ENCODE data around the gene VDAC2.
"Not testable (repeated sequence)": the region's sequence is repeated elsewhere in the genome, so short reads cannot be mapped to it uniquely, and the experiment has no call there.

The VDAC2 gene, protein sequence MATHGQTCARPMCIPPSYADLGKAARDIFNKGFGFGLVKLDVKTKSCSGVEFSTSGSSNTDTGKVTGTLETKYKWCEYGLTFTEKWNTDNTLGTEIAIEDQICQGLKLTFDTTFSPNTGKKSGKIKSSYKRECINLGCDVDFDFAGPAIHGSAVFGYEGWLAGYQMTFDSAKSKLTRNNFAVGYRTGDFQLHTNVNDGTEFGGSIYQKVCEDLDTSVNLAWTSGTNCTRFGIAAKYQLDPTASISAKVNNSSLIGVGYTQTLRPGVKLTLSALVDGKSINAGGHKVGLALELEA

DNA sequence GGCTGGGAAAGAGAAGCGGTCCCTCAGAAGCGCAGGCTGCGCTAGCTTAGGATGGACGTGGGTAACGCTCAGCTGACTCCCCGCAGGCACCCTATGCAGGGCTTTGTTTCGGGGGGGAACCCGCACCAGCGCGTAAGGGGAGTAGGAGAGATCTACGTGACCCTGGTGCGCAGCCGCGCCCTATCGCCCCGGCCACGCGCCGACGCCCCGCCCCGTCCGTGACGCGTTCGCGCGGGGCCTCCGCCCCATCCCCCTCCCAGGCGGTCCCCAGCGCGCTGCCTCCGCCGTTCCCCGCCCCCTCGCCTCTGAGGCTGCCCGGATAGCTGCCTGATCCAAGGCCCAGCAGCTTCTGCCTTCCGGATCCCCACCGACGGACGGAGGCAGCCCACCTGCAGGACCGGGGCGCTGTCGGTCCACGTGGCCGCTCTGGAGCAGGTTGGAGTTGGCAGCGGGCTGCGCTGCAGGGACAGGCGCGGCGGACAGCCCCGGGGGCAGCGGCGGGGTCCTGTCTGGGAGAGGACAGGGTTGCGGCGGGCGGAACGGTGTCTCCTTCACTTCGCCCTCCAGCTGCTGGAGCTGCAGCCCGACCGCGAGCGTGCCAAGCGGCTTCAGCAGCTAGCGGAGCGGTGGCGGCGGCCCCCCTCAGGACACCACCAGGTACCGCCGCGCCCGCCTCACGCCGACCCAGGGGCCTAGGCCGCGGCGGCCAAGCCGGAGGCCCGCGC is at the start of gene VDAC2:
Gene VDAC2 (plus strand): TSS at position 515 of the 725 bp plus-strand sequence. CDS start 363 bp downstream, outside the sequence.
- peak; percentile 90 for DNase-seq (ENCODE audit: low read depth)

DNA sequence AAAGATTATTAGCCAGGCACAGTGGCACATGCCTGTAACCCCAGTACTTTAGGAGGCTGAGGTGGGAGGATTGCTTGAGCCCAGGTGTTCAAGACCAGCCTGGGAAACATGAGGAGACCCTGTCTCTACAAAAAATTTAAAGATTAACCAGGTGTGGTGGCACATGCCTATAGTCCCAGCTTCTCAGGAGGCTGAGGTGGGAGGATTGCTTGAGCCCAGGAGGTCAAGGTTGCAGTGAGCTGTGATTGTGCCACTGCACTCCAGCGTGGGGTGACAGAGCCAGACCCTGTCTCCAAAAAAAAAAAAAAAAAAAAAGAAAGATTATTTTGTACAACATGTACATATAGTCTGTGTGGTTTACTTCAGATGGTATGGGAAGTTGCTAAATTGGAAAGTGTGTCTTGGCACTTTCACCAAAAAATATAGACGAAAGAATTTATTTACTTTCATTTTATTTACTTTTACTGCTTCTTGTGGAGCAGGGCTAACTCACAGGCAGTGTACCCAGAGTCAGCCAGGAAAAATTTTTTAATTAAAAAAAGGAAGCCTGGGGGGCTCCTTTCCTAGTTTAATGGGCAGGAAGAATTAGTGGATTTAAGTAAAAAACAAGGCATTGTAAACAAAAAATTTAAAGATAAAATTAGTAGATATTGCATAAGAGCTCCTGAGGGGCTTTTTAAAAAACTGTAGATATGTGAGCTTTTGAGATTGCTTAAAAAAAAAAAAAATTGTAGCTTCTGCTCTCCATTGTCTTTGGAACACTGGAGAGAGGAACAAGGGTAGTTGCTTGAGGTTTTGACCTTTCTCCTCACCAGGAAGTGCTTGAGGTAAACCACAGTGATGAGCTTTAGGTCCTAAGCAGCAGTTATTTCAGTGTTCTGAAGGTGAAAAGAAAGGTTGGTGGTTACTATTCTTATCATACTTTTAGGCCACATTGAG is 44.6 kb upstream of the VDAC2 start:
- DNase-seq (ENCODE audit: low read depth) = no peak

DNA sequence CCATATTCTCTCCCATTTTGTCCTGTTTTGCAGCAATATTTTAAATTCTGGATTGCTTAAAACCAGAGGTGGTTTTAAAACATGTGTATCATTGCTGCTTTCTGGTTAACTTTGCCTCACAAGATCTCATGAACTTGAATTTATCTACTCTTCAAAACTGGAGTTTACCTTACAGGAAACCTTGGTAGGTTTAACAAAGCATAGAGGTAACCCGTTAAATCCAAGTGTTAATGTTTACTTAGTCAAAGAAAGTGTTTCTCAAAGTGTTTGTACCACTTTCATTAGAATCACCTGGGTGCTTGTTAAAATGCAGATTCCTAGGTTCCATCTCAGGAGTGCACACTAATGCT is 44.0 kb upstream of the VDAC2 start:
- no peak for DNase-seq (ENCODE audit: low read depth)

DNA sequence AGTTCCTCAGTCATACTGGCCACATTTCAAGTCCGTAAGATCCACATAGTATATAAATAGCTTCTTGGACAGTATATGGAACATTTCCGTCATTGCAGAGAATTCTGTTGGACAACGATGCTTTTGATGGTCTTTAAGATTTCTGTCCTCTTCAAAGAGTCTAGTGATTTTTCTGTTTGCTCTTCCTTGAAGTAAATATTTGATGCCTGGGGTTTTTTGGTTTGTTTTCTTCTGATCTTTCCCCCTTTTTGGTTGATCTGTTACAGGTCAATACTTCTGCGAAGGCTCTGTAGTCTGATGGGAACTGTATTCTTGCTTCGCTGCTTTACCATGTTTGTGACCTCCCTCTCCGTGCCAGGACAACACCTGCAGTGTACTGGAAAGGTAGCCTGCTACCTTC is 42.3 kb upstream of the VDAC2 start:
- no peak for DNase-seq (ENCODE audit: low read depth)

DNA sequence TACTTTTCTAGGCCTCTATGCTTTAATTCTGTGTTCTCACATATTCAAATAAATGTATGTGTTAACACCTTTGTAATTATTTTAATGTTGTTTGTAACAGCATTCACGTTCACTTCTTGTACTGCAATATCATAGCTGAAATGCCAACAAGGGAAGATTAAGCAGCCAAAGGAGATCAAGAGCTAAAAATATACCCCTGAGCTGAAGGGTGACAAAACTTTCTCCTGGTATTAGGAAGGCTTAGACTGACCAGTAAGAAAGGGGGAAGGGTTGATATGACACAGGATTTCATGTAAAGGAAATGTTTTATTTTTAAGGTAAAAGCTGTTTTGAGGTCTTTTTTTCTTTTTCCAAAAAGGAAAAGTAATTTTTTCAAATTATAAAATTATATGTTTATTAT is 40.4 kb upstream of the VDAC2 start:
- DNase-seq (ENCODE audit: low read depth) = no peak

DNA sequence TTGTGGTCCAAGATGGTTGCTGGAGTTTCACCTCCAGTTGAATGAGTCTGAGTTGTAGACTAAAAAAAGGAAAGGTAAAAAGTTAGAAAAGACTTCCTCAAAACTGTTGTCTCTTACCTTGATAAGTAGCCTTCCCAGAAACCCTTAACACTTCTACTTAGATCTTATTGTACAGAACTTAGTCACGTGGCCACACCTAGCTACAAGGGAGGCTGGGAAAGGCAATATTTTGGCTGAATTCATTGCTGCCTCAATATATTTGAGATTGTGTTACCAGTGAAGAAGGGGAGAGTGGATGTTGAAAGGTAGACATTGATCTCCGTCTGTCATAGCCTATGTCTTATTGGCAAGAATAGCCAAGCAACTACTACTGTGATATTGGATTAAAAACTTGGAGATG is 35.5 kb upstream of the VDAC2 start:
- no peak for DNase-seq (ENCODE audit: low read depth)

DNA sequence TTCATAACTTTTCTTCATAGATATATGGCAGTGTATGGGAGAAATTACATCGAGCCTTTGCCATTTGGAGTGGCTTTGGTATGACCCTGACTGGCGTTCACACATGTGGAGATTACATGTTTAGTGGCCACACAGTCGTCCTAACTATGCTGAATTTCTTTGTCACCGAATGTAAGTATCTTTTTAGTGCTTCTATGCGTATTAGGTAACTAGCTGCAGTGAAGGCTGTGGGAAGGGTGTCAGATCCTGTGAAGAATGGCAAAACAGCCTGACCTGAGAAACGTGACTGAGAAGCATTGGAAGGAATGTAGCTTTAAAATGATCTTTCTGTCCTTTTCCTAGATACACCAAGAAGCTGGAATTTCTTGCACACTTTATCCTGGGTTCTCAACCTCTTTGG is 34.5 kb upstream of the VDAC2 start:
- no peak for DNase-seq (ENCODE audit: low read depth)

DNA sequence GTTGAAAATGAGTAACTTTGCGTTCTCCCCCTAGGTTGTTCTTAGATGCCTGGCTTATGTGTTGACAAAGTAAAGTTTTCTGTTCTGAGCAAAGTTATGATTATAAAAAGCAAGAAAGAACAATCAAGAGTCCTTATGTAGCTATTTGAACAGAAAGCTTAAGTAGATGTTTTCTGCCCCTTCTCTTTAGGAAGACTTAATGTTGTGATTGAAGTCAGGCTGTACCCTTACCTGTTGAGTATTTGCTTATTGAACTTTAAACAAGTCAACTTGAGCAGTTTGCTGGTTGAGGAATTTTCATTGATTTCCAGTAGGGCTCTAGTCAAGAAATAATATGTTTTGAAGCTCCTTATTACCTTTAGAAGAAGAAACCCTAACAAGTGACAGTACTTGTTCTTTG is 33.9 kb upstream of the VDAC2 start:
- DNase-seq (ENCODE audit: low read depth) = no peak

DNA sequence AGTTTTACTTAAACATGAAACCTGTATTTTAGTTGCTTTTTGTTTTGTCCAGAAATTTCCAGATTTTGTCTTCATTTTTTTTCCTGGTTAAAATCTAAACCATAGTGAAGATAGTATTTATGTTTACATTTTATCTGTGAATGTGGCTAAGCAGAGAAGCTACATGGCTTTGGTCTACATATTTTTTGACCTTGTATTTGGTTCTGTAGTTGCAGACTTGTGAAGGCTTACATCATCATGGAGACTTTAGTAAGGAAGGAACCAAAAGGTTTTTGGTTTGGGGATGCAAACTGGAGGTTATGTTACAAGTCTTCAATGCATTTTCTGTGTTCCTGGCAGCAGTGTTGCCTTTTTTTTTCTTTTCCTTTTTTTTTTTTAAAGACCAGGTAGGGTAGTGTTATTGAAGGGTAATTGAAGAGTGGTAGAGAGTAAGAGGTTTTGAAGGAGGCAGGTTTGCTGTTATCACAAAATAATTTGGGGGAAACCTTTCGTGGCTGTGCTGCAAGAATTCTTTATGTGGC is 30.9 kb upstream of the VDAC2 start:
- DNase-seq (ENCODE audit: low read depth) = no peak

DNA sequence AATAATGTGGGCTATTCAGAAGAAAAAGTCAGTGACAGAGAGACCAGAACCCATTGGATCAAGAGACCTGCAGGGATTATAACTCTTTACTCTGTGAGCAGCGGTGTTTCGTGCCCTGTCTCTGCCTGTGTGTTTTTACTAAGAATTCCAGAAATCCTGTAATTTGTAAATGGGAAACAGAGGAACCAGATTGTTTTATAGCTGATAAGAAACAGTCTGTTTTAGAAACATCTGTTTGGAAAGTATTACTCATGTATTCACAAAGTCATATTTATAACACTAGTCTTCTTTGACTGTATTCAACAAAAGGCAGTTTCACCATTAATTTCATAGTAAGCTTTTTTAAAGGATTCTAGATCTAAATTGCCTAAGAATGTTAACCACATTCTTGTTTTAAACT is 30.0 kb upstream of the VDAC2 start:
- no peak for DNase-seq (ENCODE audit: low read depth)

DNA sequence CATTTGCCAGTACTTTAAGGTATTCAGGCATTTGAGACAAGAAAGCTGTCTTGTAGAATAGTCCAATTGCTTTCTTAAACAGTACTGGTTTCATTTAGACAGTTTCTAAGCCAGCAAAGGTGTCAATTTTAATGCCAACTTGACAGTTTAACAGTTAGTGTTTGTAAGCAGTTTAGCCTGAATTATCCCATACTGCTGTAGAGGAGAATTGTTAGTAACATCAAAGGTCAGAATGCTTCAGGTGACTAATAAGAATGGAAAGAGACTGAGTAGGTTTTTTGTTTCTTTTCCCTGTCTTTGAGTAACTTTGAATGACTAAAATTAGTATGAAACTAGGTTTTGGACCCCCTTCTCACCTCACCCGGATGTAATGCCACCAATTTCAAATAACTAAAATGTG is 29.5 kb upstream of the VDAC2 start:
- no peak for DNase-seq (ENCODE audit: low read depth)

DNA sequence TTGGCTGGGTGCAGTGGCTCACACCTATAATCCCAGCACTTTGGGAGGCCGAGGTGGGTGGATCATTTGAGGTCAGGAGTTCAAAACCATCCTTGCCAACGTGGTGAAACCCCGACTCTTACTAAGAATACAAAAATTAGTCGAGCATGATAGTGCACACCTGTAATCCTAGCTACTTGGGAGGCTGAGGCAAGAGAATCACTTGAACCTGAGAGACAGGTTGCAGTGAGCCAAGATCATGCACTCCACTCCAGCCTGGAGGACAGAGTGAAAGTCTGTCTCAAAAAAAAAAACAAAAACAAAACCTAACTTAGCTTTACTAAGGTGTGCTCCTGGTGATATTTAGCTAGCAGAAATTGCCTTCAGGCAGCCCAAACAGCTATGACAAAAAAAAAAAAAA is 24.3 kb upstream of the VDAC2 start:
- no peak for DNase-seq (ENCODE audit: low read depth)

DNA sequence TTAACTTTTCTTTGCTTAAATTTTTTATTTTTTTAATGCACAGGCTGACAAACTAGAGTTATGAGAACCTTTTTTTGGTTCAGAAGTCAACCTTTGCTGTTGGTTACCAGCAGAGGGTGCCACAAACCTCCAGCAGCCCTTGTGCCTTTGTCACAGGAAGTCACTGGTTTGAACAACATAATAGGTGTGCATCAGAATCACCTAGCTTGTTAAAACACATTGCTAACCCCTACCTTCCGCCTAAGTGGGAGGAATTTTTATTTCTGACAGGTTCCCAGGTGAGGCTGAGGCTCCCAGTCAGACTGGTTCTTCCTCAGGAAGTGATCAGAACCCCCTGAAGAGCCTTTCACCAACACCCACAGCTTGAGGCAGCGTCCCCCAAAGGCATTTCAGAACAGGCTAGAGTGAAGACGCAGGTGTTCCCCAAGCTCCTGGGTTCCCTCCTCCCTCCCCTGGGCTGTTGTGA is 22.6 kb upstream of the VDAC2 start:
- DNase-seq (ENCODE audit: low read depth) = peak; percentile 31

DNA sequence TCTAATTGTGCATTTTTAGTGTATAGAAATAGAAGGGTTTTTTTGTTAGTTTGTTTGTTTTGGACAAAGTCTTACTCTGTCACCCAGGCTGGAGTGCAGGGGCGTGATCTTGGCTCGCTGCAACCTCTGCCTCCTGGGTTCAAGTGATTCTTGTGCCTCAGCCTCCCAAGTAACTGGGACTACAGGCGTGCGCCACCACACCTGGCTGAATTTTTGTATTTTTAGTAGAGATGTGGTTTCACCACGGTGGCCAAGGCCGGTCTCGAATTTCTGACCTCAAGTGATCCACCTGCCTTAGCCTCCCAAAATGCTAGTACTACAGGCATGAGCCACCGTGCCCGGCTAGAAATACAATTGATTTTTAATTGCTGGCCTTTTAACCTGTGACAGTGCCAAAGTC is 22.1 kb upstream of the VDAC2 start:
- not testable (repeated sequence) for DNase-seq (ENCODE audit: low read depth)

DNA sequence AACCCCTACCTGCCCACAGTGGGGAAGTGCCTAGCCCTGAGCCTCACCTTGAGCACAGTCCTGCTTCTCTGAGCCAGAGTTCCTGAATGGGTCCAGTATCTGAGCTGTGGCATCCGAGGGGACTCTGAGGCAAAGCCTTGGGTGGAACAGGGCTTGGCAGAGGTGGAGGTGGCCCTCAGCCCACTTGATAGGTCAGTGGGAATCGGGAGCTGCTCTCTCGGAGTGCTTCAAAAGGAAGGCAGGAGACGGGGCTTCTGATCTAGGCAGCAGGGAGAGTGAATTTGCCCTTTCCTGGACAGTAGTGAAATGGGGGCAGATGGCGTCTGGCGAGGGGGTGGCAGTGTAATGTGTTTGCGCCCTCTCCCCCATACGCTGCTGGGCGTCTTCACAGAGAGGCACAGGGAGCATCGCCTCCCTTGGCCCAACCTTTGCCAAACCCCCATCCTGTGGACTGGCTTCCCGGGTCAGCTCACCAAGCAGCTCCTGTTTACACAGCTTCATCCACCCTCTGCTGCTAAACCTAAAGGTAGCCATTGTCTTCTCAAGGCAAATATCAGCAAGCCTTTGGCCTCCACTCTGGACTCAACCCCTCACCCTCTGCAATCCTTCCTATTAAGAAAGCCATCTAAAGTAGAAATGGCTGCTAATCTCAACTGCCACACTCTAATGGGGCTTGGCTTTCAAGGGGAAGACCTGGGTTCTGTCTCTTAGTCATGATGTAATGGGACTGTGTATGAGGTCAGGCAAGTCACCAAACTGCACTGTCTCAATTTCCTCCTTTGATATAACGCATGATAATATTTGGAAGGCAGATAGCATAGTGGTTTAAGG is 21.1 kb upstream of the VDAC2 start:
- no peak for DNase-seq (ENCODE audit: low read depth)

DNA sequence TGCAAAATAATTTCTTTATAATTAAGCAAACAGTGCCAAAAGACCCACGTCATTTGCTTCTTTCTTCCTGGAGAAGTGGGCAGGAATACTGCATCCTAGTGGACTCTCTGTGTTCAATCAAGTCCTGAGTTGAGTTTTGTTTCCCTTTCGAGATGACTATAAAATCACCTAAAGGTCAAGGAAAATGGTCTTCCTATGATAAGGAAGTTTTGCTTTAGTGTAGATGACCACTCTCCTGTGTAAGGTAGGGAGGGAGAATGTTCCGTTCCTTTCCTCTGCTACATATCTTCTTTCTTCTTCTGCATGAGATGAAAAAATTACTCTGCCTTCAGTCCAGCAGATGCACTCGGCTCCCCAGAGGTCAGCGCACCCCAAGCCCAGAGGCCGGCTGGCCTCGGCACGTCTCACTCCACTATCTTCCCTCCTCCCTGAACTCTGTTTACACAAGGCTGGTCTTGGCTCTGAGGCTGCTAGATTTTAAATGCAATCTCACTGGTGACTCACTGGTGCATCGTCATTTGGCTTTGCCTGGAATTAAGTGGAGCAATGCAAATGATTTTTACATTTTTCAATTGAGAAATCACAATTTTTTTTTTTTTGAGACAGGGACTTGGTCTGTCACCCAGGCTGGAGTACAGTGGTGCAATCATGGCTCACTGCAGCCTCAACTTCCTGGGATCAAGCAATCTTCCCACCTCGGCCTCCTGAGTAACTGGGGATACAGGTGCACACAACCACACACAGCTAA is 18.6 kb upstream of the VDAC2 start:
- DNase-seq (ENCODE audit: low read depth) = no peak

DNA sequence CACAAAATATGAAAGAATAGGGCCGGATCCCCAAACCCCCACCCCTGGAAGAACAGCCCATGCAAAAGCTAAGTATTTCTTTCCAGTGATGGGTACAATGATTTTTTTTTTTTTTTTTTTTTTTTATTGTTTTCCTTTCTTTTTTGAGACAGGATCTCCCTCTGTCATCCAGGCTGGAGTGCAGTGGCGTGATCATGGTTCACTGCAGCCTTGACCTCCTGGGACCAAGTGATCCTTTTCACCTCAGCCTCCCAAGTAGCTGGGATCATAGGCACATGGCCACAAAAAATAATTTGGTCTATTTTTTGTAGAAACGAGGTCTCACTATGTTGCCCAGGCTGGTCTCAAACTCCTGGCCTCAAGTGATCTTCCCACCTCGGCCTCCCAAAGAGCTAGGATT is 16.0 kb upstream of the VDAC2 start:
- DNase-seq (ENCODE audit: low read depth) = not testable (repeated sequence)

DNA sequence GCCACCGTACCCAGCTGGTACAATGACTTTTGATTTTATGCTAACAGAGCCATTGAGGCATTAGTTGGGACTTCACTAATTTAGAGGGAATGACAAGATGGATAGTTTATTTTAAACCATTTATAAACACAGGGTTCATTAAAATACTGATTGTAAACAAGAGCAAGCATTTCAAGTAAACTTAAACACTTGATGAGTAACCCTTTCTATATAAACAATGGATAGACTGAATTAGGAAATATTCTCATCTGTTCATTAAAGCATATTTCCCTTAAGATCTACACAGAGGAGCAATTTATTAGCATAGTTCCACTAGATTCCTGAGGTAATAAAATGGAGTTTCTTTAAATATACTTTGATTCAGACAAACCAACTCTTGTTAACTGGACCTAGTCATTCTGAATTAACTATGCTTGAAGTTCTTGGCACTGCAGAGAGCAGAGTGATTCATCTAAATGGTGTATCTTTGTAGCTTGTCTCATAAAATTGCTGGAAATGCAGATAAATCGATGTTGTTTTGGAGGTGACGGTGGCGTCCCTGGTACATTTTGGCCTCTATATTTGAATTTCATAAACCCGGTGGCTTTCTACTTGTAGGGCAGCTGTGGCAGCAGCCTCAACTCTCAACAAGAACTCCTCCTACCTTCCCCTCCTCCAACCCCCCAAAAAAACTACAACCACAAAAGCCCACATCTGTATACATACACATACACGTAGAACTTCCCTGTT is 15.4 kb upstream of the VDAC2 start:
- no peak for DNase-seq (ENCODE audit: low read depth)

DNA sequence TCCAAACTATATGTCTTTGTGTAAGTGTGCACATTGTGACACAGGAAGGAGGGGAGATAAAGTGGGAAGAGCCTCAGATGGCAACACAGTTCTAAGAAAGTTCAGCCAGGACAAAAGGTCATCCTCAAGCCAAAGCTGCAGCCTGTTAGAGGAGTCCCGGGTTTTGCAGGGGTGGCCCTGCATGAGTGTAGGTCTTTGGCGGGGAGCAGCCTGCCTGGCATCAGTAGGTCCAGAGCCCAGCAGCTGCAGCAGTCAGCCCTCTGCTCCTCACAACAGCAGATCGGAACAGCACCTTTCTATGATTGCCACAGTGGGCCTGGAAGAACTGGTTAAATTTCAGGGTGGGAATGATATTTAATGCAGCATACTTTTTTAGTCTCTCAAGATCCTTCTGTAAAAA is 13.5 kb upstream of the VDAC2 start:
- DNase-seq (ENCODE audit: low read depth) = no peak

DNA sequence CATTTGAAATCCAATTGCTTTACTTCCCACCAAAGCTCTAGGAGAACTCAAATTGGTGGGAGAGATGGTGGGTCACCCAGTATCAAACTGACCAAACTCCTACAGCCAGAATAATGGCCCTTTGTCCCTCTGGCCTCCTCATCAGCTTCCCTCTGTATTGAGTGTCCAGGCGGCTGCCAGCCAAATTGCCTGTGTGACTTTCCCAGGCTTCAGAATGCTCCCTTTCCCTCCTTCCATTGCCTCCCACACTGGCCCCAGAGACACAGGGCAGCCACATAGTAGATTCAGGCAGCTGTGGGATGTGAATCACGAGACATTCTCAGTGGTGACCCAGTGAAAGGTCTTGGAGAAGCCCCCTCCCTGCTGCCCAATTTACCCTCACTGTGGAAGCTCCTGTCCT is 12.7 kb upstream of the VDAC2 start:
- no peak for DNase-seq (ENCODE audit: low read depth)
